Adrenal gland (tissue), 5 donors: ENCODE measurements around the gene SORBS2.

Source experiments
- CTCF ChIP-seq, 6 experiments: fragments of 450-650 bp in 4 of 6; fragments of 200-600 bp in 2 of 6; sonication (generic) in 1 of 6; IDR thresholded peaks; 1 replicate in 5 of 6; 2 replicates in 1 of 6; pipeline versions ENCODE4 v1.5.1 to v1.8.0; 2016 to 2021; ENCODE audit warnings: antibody characterized with exemption in 6 of 6, mild to moderate bottlenecking in 2 of 6, moderate library complexity in 1 of 6
- POLR2A ChIP-seq, 2 donors: fragments of 450-650 bp; IDR thresholded peaks; one replicate each; pipeline ENCODE4 v1.6.1; 2017; ENCODE audit warnings: antibody characterized with exemption in 2 of 2, mild to moderate bottlenecking in 2 of 2, moderate library complexity in 1 of 2
- donor health status: DM: no; HTN: no; CAD: no.

GRCh38 chr4:185853841-185854240 is 41.8 kb upstream of the SORBS2 start:
- TF ChIP-seq CTCF (IDR thresholded peaks at IDR 0.05) (no peak), POLR2A (IDR thresholded peaks at IDR 0.05) (no peak)
